ENCODE results near the gene MDH1.
"Not testable (repeated sequence)": the region's sequence is repeated elsewhere in the genome, so short reads cannot be mapped to it uniquely, and the experiment has no call there.

The MDH1 gene

DNA sequence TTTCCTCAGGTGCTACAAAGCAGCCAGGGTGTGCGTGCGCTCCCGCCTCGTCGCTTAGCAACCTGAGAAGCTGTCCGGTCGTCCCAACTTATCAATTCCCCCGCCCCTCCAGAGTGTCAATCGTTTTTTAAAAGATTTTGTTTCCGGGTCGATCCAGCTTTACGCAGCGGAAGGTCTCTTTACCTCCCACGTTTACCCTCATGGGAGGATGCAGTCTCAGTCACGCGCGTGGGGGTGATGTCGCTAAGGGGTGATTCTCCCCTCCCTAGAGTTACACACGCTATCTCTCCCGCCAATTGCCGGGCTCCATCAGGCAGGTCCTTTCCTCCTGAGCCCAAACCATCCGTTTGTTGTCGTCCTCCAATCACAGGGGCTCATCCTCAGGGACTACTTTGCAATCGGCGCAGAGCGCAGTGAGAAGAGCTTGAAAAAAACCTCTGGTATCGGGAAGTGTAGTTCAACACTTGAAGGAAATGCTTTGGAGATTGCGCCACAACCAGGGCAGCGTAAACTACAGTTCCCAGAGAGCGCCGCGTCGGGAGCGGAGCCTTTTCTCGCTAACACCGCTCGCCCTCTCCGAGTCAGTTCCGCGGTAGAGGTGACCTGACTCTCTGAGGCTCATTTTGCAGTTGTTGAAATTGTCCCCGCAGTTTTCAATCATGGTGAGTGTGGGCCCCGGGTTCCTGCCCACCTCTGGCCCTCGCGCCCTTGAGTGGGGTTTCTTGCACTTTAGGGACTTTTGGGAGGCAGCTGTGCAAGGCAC, at the start of gene MDH1, which contains the start of gene WDPCP:
Gene MDH1 (plus strand): TSS at position 579 of the 763 bp plus-strand sequence. CDS start 81 bp downstream, at position 660.
Gene WDPCP (minus strand): TSS at position 93 of the 763 bp plus-strand sequence. CDS start 206 bp downstream, outside the sequence.
- peak; percentile 92 for DNase-seq (ENCODE audit: low spot score)

DNA sequence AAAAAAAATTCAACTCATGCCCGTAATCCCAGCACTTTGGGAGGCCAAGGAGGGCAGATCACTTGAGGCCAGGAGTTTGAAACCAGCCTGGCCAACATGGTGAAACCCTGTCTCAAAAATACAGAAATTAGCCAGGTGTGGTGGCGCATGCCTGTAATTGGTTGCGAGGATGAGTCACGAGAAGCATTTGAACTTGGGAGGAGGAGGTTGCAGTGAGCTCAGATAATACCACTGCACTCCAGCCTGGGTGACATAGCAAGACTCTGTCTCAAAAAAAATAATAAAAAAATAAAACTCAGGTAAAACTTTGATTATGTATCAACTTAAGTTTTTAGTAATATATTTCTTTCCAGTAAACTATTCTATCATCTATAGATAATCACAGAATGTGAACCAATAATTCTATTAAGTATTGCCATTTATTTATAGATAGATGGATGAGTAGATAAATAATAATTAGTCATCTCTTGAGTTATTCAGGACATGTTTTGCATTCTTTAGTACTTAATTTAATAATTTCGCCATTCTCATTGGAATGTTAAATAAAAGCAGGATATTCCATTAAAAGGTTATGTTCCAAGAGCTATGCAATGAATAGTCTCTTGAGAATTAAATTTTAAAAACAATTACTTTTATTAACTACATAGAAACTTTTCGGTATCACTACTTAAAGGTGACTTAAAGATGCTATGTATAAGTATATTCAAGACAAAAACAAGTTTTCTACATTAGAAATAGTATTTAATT, 49.2 kb upstream of the MDH1 start:
- no peak for DNase-seq (ENCODE audit: low spot score)

DNA sequence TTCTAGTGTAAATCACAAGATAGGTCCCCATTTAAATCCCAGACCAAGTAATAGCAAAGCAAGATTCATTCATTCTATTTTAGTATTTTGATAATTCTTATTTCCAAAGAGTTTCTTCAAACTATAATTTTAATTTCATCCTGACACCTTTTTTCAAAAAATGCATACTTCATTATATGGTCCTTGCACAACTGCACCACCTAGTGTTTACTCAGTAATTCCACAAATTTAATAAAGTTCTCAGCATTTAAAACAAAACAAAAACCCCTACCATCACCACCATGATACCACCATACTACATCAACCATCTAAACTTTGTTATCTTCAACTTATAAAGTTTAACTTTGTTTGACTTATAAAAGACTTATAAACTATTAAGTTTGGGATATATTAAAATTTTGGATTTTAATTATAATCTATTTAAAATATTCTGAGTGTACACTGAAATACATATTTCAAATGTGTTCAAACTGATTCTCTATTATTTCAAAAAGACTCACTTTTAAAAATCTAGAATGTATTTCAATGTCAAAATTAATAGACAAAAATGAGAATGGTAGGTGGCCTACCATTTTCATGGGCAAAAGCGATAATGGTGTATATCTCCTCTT, 44.6 kb upstream of the MDH1 start:
- DNase-seq (ENCODE audit: low spot score), result no peak

DNA sequence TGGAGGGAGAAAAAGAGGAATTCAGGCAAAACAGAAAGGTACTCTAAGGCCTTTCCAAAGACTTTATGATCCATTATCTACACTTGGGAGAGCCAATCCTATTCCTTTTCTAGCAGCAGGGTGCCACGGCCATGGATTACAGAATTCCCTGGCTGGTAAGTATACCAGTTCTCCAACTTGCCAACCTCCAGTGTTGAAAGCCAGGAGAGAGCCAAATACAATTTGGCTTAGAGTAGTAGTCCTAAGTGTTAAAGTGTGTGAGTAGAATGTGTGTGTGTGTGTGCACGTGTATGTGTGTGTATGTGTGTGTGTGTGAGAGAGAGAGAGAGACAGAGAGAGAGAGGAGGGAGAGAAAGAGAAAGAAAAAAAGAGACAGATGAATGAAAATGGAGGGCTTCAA, 43.7 kb upstream of the MDH1 start:
- no peak for DNase-seq (ENCODE audit: low spot score)

DNA sequence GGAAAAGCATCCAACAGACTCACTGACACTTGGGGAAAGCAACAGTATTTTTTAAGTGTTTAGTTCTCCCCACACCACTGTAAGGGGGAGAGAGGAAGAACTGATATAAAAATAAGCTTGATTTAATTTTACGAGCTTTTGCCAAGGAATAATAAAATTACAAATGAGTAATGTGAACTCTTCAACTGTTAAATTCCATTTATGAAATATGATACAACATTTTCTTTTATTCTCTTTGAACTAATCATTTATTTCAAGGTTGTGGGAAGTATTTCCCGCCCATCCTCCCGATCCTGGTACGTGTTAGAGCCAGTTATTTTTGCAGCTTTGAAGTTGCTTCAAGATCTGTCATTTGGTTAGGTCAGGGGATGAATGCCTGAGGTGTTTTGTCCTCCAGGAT, 35.7 kb upstream of the MDH1 start:
- no peak for DNase-seq (ENCODE audit: low spot score)

DNA sequence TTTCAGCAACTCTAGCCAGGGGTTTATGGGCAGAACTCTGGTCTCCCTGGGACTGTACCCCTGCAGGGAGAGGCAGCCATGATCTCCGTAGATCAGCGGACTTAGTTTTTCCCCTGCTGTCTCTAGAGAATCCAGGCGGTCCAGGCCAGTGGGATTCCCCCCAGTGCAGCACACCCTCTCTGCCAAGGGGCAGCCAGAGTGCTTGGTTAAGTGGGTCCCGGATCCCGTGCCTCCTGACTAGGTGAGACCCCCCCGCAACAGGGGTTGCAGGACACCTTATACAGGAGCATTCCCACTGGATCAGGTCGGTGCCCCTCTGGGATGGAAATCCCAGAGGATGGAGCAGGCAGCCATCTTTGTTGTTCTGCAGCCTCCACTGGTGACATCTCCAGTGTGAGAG, 33.5 kb upstream of the MDH1 start:
- DNase-seq (ENCODE audit: low spot score), result no peak

DNA sequence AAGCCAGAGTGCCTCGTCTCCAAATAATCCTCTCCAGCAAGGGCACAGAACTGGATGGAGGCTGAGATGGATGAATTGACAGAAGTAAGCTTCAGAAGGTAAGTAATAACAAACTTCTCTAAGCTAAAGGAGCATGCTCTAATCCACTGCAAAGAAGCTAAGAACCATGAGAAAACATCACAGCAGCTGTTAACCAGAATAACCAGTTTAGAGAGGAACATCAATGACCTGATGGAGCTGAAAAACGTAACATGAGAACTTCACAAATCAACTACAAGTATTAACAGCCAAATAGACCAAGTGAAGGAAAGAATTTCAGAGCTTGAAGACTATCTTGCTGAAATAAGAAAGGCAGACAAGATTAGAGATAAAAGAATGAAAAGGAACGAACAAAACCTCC, 32.8 kb upstream of the MDH1 start:
- no peak for DNase-seq (ENCODE audit: low spot score)

DNA sequence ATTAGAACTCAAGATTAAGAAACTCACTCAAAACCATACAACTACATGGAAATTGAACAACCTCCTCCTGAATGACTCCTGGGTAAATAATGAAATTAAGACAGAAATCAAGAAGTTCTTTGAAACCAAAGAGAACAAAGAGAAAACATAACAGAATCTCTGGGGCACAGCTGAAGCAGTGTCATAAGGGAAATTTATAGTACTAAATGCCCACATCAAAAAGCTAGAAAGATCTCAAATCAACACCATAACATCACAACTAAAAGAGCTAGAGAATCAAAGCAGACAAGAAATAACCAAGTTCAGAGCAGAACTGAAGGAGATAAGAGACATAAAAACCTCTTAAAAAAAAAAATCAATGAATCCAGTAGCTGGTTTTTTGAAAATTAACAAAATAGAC, 30.9 kb upstream of the MDH1 start:
- not testable (repeated sequence) for DNase-seq (ENCODE audit: low spot score)

DNA sequence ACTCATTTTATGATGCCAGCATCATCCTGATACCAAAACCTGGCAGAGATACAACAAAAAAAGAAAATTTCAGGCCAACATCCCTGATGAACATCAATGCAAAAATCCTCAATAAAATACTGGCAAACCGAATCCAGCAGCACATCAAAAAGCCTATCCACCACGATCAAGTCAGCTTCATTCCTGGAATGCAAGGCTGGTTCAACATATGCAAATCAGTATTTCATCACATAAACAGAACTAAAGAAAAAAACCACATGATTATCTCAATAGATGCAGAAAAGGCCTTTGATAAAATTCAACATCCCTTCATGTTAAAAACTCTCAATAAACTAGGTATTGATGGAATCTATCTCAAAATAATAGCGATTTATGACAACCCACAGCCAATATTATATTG, 29.8 kb upstream of the MDH1 start:
- not testable (repeated sequence) for DNase-seq (ENCODE audit: low spot score)

DNA sequence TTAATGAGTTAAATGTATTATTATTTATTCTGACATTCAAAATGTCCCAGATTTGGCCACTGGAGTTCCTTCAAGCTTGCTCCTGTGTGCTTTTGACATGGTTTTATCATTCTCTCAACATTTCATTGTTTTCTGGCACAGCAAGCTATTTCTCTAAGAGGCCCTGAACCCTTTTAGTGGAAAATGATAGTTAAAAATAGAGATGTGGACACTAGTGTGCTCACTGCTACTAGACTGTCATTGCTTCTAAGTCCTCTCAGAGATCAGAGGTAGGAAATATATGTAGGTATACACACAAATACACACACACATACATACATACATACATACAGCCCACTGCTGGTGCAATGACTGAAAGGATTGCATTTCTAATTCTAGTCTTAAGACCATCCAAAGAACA, 26.0 kb upstream of the MDH1 start:
- no peak for DNase-seq (ENCODE audit: low spot score)

DNA sequence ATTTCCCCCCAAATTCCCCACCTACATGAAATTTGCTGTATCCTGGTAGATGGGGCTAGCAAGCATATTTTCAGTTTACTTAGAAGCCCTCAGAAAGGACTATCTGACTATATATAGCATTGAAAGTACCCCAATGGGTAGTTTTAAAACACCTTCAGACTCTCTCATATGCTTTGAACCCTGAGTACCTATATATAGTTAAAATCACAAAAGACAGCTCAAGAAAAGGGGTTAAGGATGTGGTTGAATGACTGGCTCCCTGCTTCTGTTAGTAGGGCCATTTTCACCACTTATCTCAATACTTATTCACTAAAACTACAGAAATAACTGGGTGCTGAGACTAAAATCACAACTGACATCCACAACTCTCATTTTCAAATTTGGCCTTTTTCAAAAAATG, 19.0 kb upstream of the MDH1 start:
- no peak for DNase-seq (ENCODE audit: low spot score)

DNA sequence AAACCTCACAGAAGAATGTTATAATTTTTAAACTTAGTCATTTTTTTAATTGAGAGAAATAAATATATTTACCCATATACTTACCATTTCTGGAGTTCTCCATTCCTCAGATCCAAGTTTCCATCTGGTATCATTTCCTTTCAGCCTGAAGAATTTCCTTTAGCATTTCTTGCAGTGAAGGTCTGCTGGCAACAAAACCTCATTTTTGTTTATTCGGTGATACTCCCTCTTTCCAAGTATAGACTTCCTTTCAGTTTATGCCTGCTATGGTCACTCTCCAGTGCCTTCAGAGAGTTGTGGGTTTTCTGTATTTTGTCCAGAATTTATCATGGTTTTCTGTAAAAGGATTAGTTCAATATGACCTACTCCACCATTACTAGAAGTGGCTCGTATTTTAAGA, 17.5 kb upstream of the MDH1 start:
- DNase-seq (ENCODE audit: low spot score), result no peak

DNA sequence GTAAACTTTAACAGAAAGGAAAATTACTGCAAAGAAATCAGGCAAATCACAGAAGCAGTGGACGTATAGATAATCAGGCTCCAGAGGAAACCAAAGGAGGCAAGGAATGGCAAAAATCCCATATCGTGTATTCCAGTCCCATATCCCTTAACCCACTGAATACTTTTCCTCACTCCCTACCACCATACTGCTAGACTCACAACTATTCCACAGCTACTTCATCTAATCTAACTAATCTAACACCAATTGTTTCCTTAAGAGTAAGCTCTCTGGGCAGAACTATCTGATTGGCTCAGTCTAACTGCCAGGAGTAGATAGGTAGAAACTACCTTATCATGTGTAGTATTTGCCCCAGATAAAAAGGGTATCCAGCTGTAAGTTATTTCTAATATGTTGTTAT, 16.8 kb upstream of the MDH1 start:
- no peak for DNase-seq (ENCODE audit: low spot score)

DNA sequence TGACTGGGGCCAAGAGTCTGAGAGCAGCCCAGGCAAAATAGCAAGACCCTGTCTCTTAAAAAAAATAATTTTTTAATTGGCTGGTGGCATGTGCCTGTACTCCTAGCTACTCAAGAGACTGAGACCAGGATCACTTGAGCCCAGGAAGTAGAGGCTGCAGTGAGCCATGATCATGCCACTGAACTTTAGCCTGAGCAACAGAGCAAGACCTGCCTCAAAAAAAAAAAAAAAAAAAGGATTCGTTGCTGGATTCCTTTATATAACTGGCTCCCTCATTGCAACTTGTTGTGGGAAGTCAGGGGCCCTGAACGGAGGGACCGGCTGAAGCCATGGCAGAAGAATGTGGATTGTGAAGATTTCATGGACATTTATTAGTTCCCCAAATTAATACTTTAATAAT, 15.7 kb upstream of the MDH1 start:
- not testable (repeated sequence) for DNase-seq (ENCODE audit: low spot score)

DNA sequence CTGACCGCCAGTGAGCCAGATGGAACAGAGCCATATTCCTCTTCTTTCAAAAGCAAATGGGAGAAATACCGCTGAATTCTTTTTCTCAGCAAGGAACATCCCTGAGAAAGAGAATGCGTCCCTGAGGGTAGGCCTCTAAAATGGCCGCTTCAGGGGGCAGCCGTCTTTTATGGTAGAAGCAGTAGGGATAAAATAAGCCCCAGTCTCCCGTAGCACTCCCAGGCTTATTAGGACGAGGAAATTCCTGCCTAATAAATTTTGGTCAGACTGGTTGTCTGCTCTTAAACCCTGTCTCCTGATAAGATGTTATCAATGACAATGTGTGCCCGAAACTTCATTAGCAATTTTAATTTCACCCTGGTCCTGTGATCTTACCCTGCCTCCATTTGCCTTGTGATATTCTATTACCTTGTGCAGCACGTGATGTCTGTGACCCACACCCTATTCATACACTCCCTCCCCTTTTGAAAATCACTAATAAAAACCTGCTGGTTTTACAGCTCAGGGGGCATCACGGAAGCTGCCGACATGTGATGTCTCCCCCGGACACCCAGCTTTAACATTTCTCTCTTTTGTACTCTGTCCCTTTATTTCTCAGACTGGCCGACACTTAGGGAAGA, 14.9 kb upstream of the MDH1 start:
- DNase-seq (ENCODE audit: low spot score), result not testable (repeated sequence)

DNA sequence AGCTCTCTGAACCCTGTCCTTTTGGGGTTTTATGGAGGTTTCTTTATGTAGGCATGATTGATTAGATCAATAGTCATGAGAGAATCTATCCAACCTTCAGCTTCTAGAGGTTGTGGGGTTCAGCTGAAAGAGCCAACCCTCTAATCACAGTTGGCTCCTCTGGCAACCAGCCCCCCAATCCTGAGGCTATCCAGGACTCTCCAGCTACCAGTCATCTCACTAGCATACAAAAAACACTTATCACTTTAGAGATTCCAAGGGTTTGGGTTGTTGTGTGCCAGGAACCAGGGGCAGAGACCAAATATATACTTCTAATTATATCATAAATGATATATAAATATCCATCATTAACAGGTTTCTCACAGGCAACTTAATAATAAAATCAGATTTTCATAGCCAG, 12.2 kb upstream of the MDH1 start:
- no peak for DNase-seq (ENCODE audit: low spot score)

DNA sequence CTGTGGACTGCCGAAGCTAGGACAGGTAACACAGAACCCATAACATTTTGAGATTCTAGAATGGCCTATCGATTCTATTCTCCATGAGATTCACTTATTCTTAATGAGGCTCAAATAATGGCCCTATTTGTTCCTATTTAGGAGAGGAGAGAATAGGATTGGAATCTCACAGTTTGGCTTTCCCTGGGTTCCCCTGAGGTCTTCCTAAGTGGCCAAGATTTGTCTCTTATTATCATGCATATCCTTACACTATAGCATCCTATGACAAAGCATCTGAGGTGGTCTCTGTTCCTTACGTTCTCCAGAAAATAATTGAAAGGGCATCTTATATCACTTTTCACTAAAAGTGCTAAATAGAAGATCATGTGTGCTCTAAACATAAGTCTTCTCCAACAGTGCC, 10.0 kb upstream of the MDH1 start:
- no peak for DNase-seq (ENCODE audit: low spot score)

DNA sequence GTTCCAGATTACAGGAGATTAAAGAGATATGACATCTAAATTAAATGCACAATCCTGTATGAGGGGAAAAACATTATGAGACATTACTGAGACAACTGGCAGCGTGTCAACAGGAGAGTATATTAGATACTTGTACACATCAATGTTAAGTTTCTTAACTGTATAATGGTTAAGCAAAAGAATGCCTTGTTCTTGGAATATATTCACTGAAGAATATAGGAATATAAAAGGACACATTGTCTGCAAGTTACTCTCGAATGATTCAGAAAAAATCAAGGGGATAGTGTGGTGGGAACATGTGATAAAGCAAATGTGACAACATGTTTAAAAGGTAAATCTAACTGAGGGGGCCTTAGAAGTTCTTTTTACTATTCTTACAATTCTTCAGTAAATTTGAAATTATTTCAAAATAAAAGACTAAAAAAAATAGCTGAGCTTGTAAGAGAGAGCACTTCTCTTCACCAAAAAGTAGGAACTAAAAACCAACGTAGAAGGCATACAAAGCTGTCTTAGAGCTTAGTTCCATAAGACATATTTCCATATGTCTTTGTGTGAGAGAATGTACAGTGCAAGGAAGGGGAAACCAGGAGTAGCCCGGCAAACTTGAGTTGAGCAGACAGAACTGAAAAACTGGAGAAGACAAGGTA, 8.0 kb upstream of the MDH1 start:
- DNase-seq (ENCODE audit: low spot score), result no peak

DNA sequence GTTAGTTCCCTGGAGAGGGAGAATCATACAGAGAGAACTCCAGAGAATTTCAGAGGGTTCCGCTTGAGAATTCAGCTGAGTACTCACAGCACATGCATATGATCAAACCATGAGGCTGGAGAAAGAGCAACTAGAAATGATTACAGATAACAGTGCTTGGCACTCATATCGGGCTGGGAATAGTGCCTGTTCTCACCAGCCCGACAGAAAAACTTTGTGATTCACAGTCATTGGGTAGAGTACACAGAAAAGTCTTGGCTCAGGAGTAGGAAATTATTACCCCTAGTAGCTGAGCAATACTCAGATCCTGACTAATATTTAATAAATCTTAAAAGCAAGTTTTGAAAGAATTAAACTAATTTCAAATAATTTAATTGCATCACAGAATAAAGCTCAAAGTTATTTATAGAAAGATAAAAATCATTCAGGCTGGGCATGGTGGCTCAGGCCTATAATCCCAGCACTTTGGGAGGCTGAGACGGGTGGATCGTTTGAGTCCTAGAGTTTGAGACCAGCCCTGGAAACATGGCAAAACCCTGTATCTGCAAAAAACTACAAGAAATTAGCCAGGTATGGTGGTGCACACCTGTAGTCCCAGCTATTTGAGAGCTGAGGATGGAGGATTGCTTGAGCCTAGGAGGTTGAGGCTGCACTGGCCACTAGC, 7.3 kb upstream of the MDH1 start:
- DNase-seq (ENCODE audit: low spot score), result no peak

DNA sequence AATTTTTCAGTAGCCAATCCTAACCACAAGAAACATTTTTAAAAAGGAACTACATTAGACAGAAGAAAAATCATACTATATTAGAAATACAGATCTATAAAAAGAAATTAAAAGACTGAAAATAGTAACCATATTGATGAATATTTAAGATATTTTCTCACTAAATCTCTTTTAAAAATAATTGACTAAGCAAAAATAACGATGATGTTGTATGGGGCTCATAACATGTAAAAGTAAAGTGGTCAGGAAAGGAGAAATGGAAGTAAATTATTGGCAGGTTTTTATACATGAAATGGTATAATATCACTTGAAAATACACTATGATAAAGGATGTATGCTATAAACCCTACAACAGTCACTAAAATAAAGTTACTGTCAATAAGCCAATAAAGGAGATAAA, 5.9 kb upstream of the MDH1 start:
- DNase-seq (ENCODE audit: low spot score), result no peak

DNA sequence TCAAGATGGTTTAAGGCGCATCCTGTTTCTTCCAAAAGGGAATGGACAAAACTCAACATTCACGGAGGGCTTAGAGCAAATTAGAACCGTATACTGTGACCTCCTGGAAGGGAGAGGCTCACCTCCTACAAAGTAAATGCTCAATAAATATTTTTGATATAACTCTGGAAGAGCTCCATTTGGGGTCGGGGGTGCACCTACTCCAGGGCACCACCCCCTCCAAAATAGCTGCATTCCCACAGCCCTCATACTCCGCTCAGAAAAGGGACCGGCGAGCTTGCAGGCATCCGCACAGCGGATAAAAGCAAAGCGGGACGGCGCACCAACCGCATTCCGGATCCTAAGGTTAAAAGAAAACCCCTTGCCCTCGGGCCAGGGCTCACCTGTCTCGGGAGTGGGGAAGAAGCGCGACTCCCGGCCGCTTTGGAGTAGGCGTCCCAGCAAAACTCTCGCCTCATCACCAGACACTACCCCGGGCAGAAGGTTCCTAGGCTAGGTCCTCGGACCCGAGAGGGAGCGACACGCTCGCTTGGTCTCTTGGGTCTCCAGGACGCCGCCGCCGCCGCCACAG, 864 bp upstream of the MDH1 start:
- no peak for DNase-seq (ENCODE audit: low spot score)

All from ecto neural progenitor cell (in vitro differentiated cells).